ENCODE results near the gene SLC16A4. TPM values are rescaled to one million over a fixed set of nuclear protein-coding genes. Genes with fewer than 3 reads are reported as not detected.

The SLC16A4 gene
- total RNA-seq, 1 experiment from 2014 or later = 0.22 TPM

DNA sequence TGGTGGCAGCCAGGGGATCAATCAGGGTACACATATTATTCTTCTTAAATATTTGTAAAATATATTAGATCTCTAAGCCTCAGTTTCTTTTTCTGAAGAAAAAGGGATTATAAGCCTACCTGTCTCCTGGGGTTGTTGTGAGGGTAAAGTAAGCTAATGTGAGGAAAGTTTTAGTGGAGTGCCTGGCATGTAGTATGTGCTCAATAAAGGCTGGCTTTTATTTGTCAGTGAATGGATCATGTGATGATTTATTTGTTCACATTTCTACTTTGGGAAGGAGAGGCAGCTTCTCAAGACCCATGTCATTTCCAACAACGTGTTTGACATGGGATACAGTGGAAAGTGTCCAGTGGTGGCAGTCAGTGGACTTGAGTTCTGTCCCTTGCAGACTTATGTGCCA is 64.0 kb downstream of the SLC16A4 start:
- no peak for ATAC-seq
- Histone ChIP-seq H2AFZ (ENCODE audit: low read length) (no peak overlapping the region), H3K9ac (ENCODE audit: low read length) (no peak overlapping the region), H3K79me2 (ENCODE audit: low read length) (no peaks in the 10 kb centered on the region), H3F3A (ENCODE audit: low read length, unreplicated experiment) (no peaks in the 10 kb centered on the region), H4K20me1 (ENCODE audit: low read length) (no peaks in the 10 kb centered on the region), H3K27me3 (ENCODE audit: low read length) (no peaks in the 10 kb centered on the region), H3K4me2 (ENCODE audit: low read length) (no peak overlapping the region), H3K27ac (ENCODE audit: low read length) (no peak overlapping the region), H3K9me3 (ENCODE audit: low read length) (no peaks in the 10 kb centered on the region), H3K4me1 (ENCODE audit: insufficient read depth, low read length) (no peaks in the 10 kb centered on the region), H3K9me2 (replicated peaks; ENCODE audit: low read length) (no peaks in the 10 kb centered on the region), H3K36me3 (ENCODE audit: low read depth, low read length) (no peaks in the 10 kb centered on the region), H3K4me3 (ENCODE audit: low read length) (no peak overlapping the region)
- POLR2A ChIA-PET (ENCODE audit: unreplicated experiment) = no interaction called here
- BruUV-seq (replicated peaks) = no TSS peak
- TF ChIP-seq, protein P1, sequence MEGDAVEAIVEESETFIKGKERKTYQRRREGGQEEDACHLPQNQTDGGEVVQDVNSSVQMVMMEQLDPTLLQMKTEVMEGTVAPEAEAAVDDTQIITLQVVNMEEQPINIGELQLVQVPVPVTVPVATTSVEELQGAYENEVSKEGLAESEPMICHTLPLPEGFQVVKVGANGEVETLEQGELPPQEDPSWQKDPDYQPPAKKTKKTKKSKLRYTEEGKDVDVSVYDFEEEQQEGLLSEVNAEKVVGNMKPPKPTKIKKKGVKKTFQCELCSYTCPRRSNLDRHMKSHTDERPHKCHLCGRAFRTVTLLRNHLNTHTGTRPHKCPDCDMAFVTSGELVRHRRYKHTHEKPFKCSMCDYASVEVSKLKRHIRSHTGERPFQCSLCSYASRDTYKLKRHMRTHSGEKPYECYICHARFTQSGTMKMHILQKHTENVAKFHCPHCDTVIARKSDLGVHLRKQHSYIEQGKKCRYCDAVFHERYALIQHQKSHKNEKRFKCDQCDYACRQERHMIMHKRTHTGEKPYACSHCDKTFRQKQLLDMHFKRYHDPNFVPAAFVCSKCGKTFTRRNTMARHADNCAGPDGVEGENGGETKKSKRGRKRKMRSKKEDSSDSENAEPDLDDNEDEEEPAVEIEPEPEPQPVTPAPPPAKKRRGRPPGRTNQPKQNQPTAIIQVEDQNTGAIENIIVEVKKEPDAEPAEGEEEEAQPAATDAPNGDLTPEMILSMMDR (conservative IDR thresholded peaks at IDR 0.05; ENCODE audit: low read depth, low read length) = no peak
- TF ChIP-seq EZH2phosphoT487 (IDR thresholded peaks at IDR 0.05; ENCODE audit: borderline replicate concordance, low read length) = no peak
- TF ChIP-seq EZH2 (IDR thresholded peaks at IDR 0.05; ENCODE audit: low read length, unreplicated experiment) = no peak
- CTCF ChIA-PET = no interaction called here
- intact Hi-C loops (cut with micrococcal nuclease) = no loop called here
- no peak for DNase-seq

DNA sequence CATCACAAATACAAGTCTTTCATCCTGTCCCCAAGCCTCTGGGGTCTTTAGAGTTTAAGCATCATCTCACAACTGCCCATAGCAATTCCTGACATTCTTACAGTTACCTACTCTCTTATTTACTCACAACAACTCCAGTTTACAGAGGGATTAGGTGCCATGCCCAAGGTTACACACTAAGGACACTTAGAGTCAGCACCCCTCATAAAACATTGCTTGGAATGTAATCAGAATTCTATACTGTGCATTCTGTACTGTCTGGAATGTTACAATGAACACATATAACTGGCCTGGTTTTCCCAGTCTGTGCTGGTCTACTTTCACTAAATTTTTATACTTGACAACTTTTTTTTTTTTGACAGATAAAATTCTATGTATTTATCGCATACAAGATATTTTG is 66.2 kb downstream of the SLC16A4 start:
- Histone ChIP-seq H3K36me3 (ENCODE audit: low read depth, low read length) (no peaks in the 10 kb centered on the region), H3K4me2 (ENCODE audit: low read length) (no peak overlapping the region), H3K4me3 (ENCODE audit: low read length) (no peak overlapping the region), H2AFZ (ENCODE audit: low read length) (no peak overlapping the region), H3K27me3 (ENCODE audit: low read length) (no peaks in the 10 kb centered on the region), H3K9ac (ENCODE audit: low read length) (no peak overlapping the region), H3K4me1 (ENCODE audit: insufficient read depth, low read length) (peaks cover 7% of the 10 kb centered on the region; the same call in 1 of the 2 replicates), H3F3A (ENCODE audit: low read length, unreplicated experiment) (no peaks in the 10 kb centered on the region), H3K9me3 (ENCODE audit: low read length) (no peaks in the 10 kb centered on the region; the same call in 1 of the 2 replicates), H3K27ac (ENCODE audit: low read length) (no peak overlapping the region), H3K79me2 (ENCODE audit: low read length) (no peaks in the 10 kb centered on the region), H4K20me1 (ENCODE audit: low read length) (no peaks in the 10 kb centered on the region), H3K9me2 (replicated peaks; ENCODE audit: low read length) (no peaks in the 10 kb centered on the region)
- TF ChIP-seq, protein P1 (conservative IDR thresholded peaks at IDR 0.05; ENCODE audit: low read depth, low read length) = no peak
- TF ChIP-seq EZH2 (IDR thresholded peaks at IDR 0.05; ENCODE audit: low read length, unreplicated experiment) = no peak
- no peak for TF ChIP-seq EZH2phosphoT487 (IDR thresholded peaks at IDR 0.05; ENCODE audit: borderline replicate concordance, low read length)
- DNase-seq = no peak
- POLR2A ChIA-PET (ENCODE audit: unreplicated experiment) = interaction anchor here (0.6 kb wide), 1 partner anchor 14 kb away, joined by 4 read pairs; no protein-coding TSS in a partner anchor
- intact Hi-C loops (cut with micrococcal nuclease) = no loop called here
- no peak for ATAC-seq
- BruUV-seq (replicated peaks) = no TSS peak
- CTCF ChIA-PET = no interaction called here

DNA sequence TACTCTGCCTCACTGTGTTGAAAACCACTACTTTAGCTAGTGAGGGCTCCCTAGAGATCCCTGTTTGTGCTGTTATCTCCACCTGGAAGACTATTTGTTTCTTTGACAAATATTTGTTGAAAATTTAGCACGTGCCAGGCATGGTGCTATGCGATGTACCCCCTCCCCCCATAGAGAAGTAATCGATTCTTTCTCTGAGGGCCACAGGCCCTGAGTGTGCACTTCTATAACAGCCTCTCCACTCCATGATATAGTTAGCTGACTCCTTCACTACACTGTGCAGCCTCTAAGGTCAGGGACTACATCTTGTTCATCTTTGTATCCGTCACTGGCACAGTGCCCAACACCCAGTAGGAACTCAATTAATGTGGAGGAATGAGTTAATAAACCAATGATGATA is 69.0 kb downstream of the SLC16A4 start:
- no peaks in the 10 kb centered on the region for H3K79me2 ChIP-seq (ENCODE audit: low read length)
- peaks cover 8% of the 10 kb centered on the region; the same call in 1 of the 2 replicates for H3K4me1 ChIP-seq (ENCODE audit: insufficient read depth, low read length)
- no peak overlapping the region for H3K4me2 ChIP-seq (ENCODE audit: low read length)
- no peaks in the 10 kb centered on the region for H3K27me3 ChIP-seq (ENCODE audit: low read length)
- no TSS peak for BruUV-seq (replicated peaks)
- CTCF ChIA-PET = no interaction called here
- H3K4me3 ChIP-seq (ENCODE audit: low read length) = no peak overlapping the region
- H3K27ac ChIP-seq (ENCODE audit: low read length) = no peak overlapping the region
- intact Hi-C loops (cut with micrococcal nuclease) = no loop called here
- no peaks in the 10 kb centered on the region for H3K36me3 ChIP-seq (ENCODE audit: low read depth, low read length)
- H3K9me2 ChIP-seq (replicated peaks; ENCODE audit: low read length) = no peaks in the 10 kb centered on the region
- no peaks in the 10 kb centered on the region for H4K20me1 ChIP-seq (ENCODE audit: low read length)
- no peak overlapping the region for H2AFZ ChIP-seq (ENCODE audit: low read length)
- POLR2A ChIA-PET (ENCODE audit: unreplicated experiment) = no interaction called here
- no peaks in the 10 kb centered on the region; the same call in 1 of the 2 replicates for H3K9me3 ChIP-seq (ENCODE audit: low read length)
- no peak overlapping the region for H3K9ac ChIP-seq (ENCODE audit: low read length)
- no peaks in the 10 kb centered on the region for H3F3A ChIP-seq (ENCODE audit: low read length, unreplicated experiment)
- no peak for TF ChIP-seq EZH2phosphoT487 (IDR thresholded peaks at IDR 0.05; ENCODE audit: borderline replicate concordance, low read length)
- TF ChIP-seq EZH2 (IDR thresholded peaks at IDR 0.05; ENCODE audit: low read length, unreplicated experiment) = no peak
- TF ChIP-seq, protein P1 (conservative IDR thresholded peaks at IDR 0.05; ENCODE audit: low read depth, low read length) = no peak
- ATAC-seq (no peak), DNase-seq (no peak)

All from PC-3 (cell line).